KMS-11 (cell line): ENCODE data around the gene DLX6.

Experiments used
- H2AFZ ChIP-seq: fragments of 200-600 bp; sonication (generic); 2 replicates; pipeline ENCODE4 v1.6.1; 2016; ENCODE audit warnings: antibody characterized with exemption, mixed run types, low read depth
- H3K27ac ChIP-seq: fragments of 200-600 bp; sonication (generic); 2 replicates; pipeline ENCODE4 v1.6.1; 2016; ENCODE audit warnings: mild to moderate bottlenecking, mixed run types
- H3K27me3 ChIP-seq: fragments of 200-600 bp; sonication (generic); 2 replicates; pipeline ENCODE4 v1.6.1; 2017; ENCODE audit warnings: mild to moderate bottlenecking, low read depth, mixed run types, moderate library complexity; ENCODE audit not compliant: insufficient read depth
- H3K36me3 ChIP-seq: fragments of 200-600 bp; sonication (generic); 2 replicates; pipeline ENCODE4 v1.6.1; 2017; ENCODE audit warnings: mild to moderate bottlenecking, mixed run types; ENCODE audit not compliant: insufficient read depth
- H3K4me1 ChIP-seq: fragments of 200-600 bp; sonication (generic); 2 replicates; pipeline ENCODE4 v1.6.1; 2016; ENCODE audit warnings: mild to moderate bottlenecking, low read depth, mixed run types; ENCODE audit not compliant: poor library complexity, severe bottlenecking
- H3K4me2 ChIP-seq: fragments of 200-600 bp; sonication (generic); 2 replicates; pipeline ENCODE4 v1.7.0; 2016; ENCODE audit warnings: mild to moderate bottlenecking, mixed run types
- H3K4me3 ChIP-seq: fragments of 200-600 bp; sonication (generic); IDR thresholded peaks from 2 replicates; pipeline ENCODE4 v1.6.1; 2017; ENCODE audit warnings: low read depth, low read length, mixed read lengths; ENCODE audit not compliant: insufficient read depth
- H3K79me2 ChIP-seq: fragments of 200-600 bp; sonication (generic); 2 replicates; pipeline ENCODE4 v1.6.1; 2016; ENCODE audit warnings: low read depth, mixed run types; ENCODE audit not compliant: insufficient read depth
- H3K9ac ChIP-seq: fragments of 200-600 bp; sonication (generic); 2 replicates; pipeline ENCODE4 v1.6.1; 2016; ENCODE audit warnings: mild to moderate bottlenecking, mixed run types
- H4K20me1 ChIP-seq: fragments of 200-600 bp; sonication (generic); 2 replicates; pipeline ENCODE4 v1.6.1; 2016; ENCODE audit warnings: mild to moderate bottlenecking, mixed run types; ENCODE audit not compliant: insufficient read depth
- CTCF ChIP-seq: fragments of 200-600 bp; sonication (generic); conservative IDR thresholded peaks from 2 replicates; pipeline ENCODE4 v1.6.1; 2017; ENCODE audit warnings: low read depth, mild to moderate bottlenecking, antibody characterized with exemption, low read length, moderate library complexity, mixed read lengths

The DLX6 gene

DNA sequence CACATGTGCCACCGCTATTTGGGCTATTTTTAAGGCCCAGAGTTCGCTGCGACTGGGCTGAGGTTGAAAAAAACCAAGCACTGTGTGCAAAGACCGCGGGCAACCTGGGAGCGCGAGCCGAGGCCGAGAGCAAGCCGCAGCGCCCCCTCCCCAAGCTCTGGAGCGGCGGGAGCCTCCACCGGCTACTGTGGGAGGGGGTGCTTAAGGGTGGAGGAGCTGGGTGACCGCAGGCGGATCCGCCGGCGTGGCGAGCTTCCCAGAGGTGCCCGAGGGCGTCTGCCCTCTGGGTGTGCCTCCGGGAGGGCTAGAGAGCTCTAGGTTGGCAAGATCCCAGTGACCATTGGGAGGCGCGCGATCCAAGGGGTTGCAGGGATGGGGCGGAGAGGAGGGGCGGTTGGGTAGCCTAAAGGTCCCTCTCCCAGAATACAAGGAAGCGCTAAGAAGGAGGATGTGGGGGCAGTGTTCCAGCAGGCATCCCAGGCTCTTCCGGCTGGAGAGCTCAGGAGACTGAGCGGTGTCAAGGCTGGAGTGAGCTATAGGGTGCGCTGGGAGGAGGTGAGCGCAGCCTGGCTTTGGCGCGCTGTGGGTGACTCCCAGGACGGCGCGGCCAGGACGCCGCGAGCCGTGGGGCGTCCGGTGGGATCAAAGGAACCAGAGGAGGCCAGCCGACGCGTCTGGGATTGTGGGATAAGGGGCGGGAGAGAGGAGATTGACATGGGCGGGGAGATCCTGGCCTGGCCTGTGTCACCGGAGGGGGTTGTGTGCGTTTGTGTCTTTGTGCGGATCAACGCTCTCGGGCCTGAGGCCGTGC, 11.2 kb downstream of the DLX6 start:
- H3K4me1 ChIP-seq = no peaks in the 10 kb centered on the region
- H3K4me2 ChIP-seq = no peak overlapping the region
- H2AFZ ChIP-seq = no peak overlapping the region
- no peak overlapping the region for H3K27ac ChIP-seq
- no peaks in the 10 kb centered on the region for H3K79me2 ChIP-seq
- no peaks in the 10 kb centered on the region for H4K20me1 ChIP-seq
- H3K4me3 ChIP-seq = no peak overlapping the region
- no peaks in the 10 kb centered on the region for H3K27me3 ChIP-seq
- no peaks in the 10 kb centered on the region for H3K36me3 ChIP-seq
- H3K9ac ChIP-seq = no peak overlapping the region
- no peak for TF ChIP-seq CTCF

- TF ChIP-seq CTCF = no peak
- Histone ChIP-seq H3K36me3 (no peaks in the 10 kb centered on the region), H3K9ac (no peak overlapping the region), H3K27me3 (no peaks in the 10 kb centered on the region), H3K4me1 (no peaks in the 10 kb centered on the region), H3K27ac (no peak overlapping the region), H3K4me3 (no peak overlapping the region), H3K4me2 (no peak overlapping the region), H2AFZ (no peak overlapping the region), H4K20me1 (no peaks in the 10 kb centered on the region), H3K79me2 (no peaks in the 10 kb centered on the region)
Measured at GRCh38 chr7:97017192-97018125, 12.1 kb downstream of the DLX6 start.

DNA sequence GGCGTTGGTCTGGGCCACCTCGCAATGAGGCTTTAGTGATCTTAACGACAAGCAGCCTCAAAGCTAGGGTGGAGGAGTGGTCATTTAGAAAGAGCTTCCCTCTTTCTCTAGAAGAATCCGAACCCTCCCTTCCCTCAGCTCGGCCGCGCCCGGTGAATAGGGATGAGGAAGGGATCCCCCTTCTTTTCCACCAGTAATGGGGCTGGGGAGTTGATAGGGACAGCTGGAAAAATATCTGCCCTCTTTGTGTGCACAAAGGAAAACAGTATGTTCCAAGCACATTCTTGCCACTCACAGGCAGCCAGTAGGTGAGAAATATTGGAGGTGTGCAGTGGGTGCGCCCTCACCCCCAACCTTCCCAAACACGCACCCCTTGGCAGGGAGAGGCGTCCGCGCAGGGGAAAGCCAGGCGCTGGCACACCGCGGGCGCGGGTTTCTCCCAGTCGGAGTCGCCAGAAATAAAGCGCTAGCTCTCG, 12.8 kb downstream of the DLX6 start:
- Histone ChIP-seq H2AFZ (no peak overlapping the region), H3K36me3 (no peaks in the 10 kb centered on the region), H3K4me2 (no peak overlapping the region), H3K4me1 (no peaks in the 10 kb centered on the region), H3K4me3 (no peak overlapping the region), H3K79me2 (no peaks in the 10 kb centered on the region), H3K9ac (no peak overlapping the region), H3K27me3 (no peaks in the 10 kb centered on the region), H4K20me1 (no peaks in the 10 kb centered on the region), H3K27ac (no peak overlapping the region)
- no peak for TF ChIP-seq CTCF

DNA sequence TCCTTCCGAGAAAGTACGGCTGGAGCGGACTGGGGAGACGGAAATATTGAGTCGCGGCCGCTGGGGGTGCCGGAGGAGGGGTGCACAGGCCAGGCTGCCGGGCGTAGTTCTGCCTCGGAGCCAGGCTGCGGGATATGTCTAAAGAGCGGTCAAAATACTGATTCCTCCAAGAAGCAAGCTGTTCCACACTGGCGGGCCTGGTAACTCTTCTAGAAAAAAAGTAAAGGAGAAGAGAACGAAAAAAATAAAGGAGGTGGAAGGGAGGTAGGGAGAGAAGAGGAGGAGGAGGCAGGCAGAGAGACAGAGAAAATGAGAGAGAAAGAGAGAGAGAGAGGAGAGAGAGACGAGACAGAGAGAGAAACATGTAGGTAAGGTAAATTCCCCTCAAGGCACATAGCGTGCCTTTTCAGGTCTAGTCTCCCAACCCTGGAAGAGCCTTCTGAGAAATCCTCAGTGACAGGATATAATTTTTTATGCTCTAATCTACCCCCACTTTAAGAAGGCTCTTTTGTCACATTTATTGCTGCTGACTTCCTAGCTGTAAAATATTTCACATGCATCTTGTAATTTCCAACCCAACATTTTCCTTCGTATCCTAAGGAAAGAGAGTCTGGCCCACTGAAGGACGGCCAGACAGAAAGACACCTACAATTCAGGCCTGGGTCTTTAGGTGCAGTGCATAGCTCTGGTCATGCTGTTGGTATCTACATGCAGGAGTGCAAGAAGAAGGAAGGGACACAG, 13.6 kb downstream of the DLX6 start:
- Histone ChIP-seq H3K4me2 (no peak overlapping the region), H2AFZ (no peak overlapping the region), H3K4me1 (no peaks in the 10 kb centered on the region), H3K4me3 (no peak overlapping the region), H3K79me2 (no peaks in the 10 kb centered on the region), H3K27me3 (no peaks in the 10 kb centered on the region), H3K36me3 (no peaks in the 10 kb centered on the region), H3K27ac (no peak overlapping the region), H3K9ac (no peak overlapping the region), H4K20me1 (no peaks in the 10 kb centered on the region)
- no peak for TF ChIP-seq CTCF
